ENCODE results near the gene XCL2.

- TF ChIP-seq CTCF (IDR thresholded peaks at IDR 0.05; ENCODE audit: low read length) (no peak), EZH2 (IDR thresholded peaks at IDR 0.05; ENCODE audit: borderline replicate concordance, low read length) (no peak)
Observed at GRCh38 chr1:168591641-168592250, 47.9 kb upstream of the XCL2 start.

Measured in OCI-LY1 (cell line).